H9 (cell line): ENCODE results near the gene SCGN. TPM values are rescaled to one million over a fixed set of nuclear protein-coding genes. Genes with fewer than 3 reads are reported as not detected.

Experiments
- DNase-seq: peaks from one replicate; pipeline ENCODE4 v3.0.0-alpha.2; 2017
- H2AFZ ChIP-seq: one replicate; pipeline ENCODE4 v1.6.1; 2013; ENCODE audit warnings: mild to moderate bottlenecking, low read length, control low read depth, moderate library complexity
- H2AK5ac ChIP-seq: 2 replicates; pipeline ENCODE4 v1.6.1; 2013; ENCODE audit warnings: low read length, control low read depth, mixed read lengths; ENCODE audit not compliant: insufficient read length
- H2BK120ac ChIP-seq: one replicate; pipeline ENCODE4 v1.6.1; 2013; ENCODE audit warnings: low read depth, mild to moderate bottlenecking, low read length, control low read depth, inconsistent platforms; ENCODE audit not compliant: poor library complexity, severe bottlenecking
- H2BK12ac ChIP-seq: 2 replicates; pipeline ENCODE4 v1.6.1; 2013; ENCODE audit warnings: low read length, control low read depth, mixed read lengths, low read depth; ENCODE audit not compliant: insufficient read length
- H2BK15ac ChIP-seq: 2 replicates; pipeline ENCODE4 v1.6.1; 2013; ENCODE audit warnings: low read depth, low read length, control low read depth
- H2BK20ac ChIP-seq: one replicate; pipeline ENCODE4 v1.6.1; 2013; ENCODE audit warnings: low read depth, mild to moderate bottlenecking, low read length, control low read depth, inconsistent platforms; ENCODE audit not compliant: poor library complexity, severe bottlenecking
- H2BK5ac ChIP-seq: 2 replicates; pipeline ENCODE4 v1.6.1; 2013; ENCODE audit warnings: low read length, control low read depth, mixed read lengths; ENCODE audit not compliant: insufficient read length
- H3K14ac ChIP-seq: 2 replicates; pipeline ENCODE4 v1.6.1; 2013; ENCODE audit warnings: low read length, control low read depth; ENCODE audit not compliant: insufficient read depth
- H3K18ac ChIP-seq: 2 replicates; pipeline ENCODE4 v1.6.1; 2013; ENCODE audit warnings: low read depth, mild to moderate bottlenecking, mixed read lengths, low read length, control low read depth; ENCODE audit not compliant: insufficient read length
- H3K23ac ChIP-seq: 2 replicates; pipeline ENCODE4 v1.6.1; 2013; ENCODE audit warnings: low read length, control low read depth, mixed read lengths, low read depth; ENCODE audit not compliant: insufficient read length
- H3K23me2 ChIP-seq: 2 replicates; pipeline ENCODE4 v1.6.1; 2013; ENCODE audit warnings: low read depth, mild to moderate bottlenecking, mixed read lengths, low read length, control low read depth; ENCODE audit not compliant: insufficient read length, poor library complexity, severe bottlenecking
- H3K27ac ChIP-seq: 2 replicates; pipeline ENCODE4 v1.5.1; 2013; ENCODE audit warnings: low read length, control low read depth, mixed read lengths, low read depth; ENCODE audit not compliant: insufficient read length
- H3K27me3 ChIP-seq: 2 replicates; pipeline ENCODE4 v1.6.1; 2013; ENCODE audit warnings: low read length, control low read depth, inconsistent platforms; ENCODE audit not compliant: insufficient read depth
- H3K4ac ChIP-seq: 2 replicates; pipeline ENCODE4 v1.6.1; 2013; ENCODE audit warnings: low read depth, mild to moderate bottlenecking, control low read depth, inconsistent platforms, low read length, moderate library complexity
- H3K4me1 ChIP-seq: 2 replicates; pipeline ENCODE4 v1.6.1; 2013; ENCODE audit warnings: low read length, control low read depth, inconsistent platforms; ENCODE audit not compliant: insufficient read depth
- H3K4me2 ChIP-seq: 2 replicates; pipeline ENCODE4 v1.6.1; 2013; ENCODE audit warnings: low read length, control low read depth, mixed read lengths; ENCODE audit not compliant: insufficient read length, insufficient read depth
- H3K56ac ChIP-seq: 2 replicates; pipeline ENCODE4 v1.6.1; 2013; ENCODE audit warnings: low read depth, mild to moderate bottlenecking, mixed read lengths, low read length, control low read depth; ENCODE audit not compliant: insufficient read length
- H3K79me1 ChIP-seq: 2 replicates; pipeline ENCODE4 v1.6.1; 2013; ENCODE audit warnings: low read depth, mild to moderate bottlenecking, moderate library complexity, low read length, control low read depth, inconsistent platforms; ENCODE audit not compliant: insufficient read depth, poor library complexity, severe bottlenecking
- H3K79me2 ChIP-seq: 2 replicates; pipeline ENCODE4 v1.6.1; 2013; ENCODE audit warnings: low read length, control low read depth, inconsistent platforms; ENCODE audit not compliant: insufficient read depth
- H3K9ac ChIP-seq: 2 replicates; pipeline ENCODE4 v1.6.1; 2013; ENCODE audit warnings: low read length, control low read depth, mixed read lengths; ENCODE audit not compliant: insufficient read length; ENCODE audit errors: extremely low read depth
- H3K9me3 ChIP-seq: one replicate; pipeline ENCODE4 v1.6.1; 2013; ENCODE audit warnings: low read depth, low read length, inconsistent platforms; ENCODE audit not compliant: control insufficient read depth
- H3T11ph ChIP-seq: one replicate; pipeline ENCODE4 v1.6.1; 2013; ENCODE audit warnings: mild to moderate bottlenecking, low read length, control low read depth, inconsistent platforms
- H4K20me1 ChIP-seq: one replicate; pipeline ENCODE4 v1.6.1; 2013; ENCODE audit not compliant: control insufficient read depth, insufficient read length, insufficient read depth
- H4K5ac ChIP-seq: 2 replicates; pipeline ENCODE4 v1.6.1; 2013; ENCODE audit warnings: low read depth, mild to moderate bottlenecking, mixed read lengths, low read length, control low read depth; ENCODE audit not compliant: insufficient read length
- H4K8ac ChIP-seq: replicated peaks from 2 replicates; pipeline ENCODE4 v1.6.1; 2013; ENCODE audit warnings: low read length, control low read depth, mixed read lengths, low read depth; ENCODE audit not compliant: insufficient read length
- H4K91ac ChIP-seq: 2 replicates; pipeline ENCODE4 v1.6.1; 2013; ENCODE audit warnings: low read depth, mild to moderate bottlenecking, moderate library complexity, mixed read lengths, low read length, control low read depth; ENCODE audit not compliant: insufficient read length
- H3K27ac Mint-ChIP-seq, 3 experiments: 2 replicates in 2 of 3; 3 replicates in 1 of 3; pipeline ENCODE4 v1.8.0; 2020 to 2021; ENCODE audit warnings: mixed read lengths in 3 of 3, mild to moderate bottlenecking in 1 of 3, moderate library complexity in 1 of 3
- H3K27me3 Mint-ChIP-seq: 2 replicates; pipeline ENCODE4 v1.8.0; 2021; ENCODE audit warnings: low read depth, mild to moderate bottlenecking, moderate library complexity, mixed read lengths
- H3K36me3 Mint-ChIP-seq, 3 experiments: 2 replicates in 2 of 3; 3 replicates in 1 of 3; pipeline ENCODE4 v1.8.0; 2020 to 2021; ENCODE audit warnings: low read depth in 3 of 3, mixed read lengths in 3 of 3; ENCODE audit not compliant: insufficient read depth in 1 of 3
- H3K4me1 Mint-ChIP-seq, 2 experiments: 2 replicates each; pipeline ENCODE4 v1.8.0; 2020; ENCODE audit warnings: mixed read lengths in 2 of 2
- H3K4me3 Mint-ChIP-seq, 2 experiments: 2 replicates in 1 of 2; 3 replicates in 1 of 2; pipeline ENCODE4 v1.8.0; 2020 to 2021; ENCODE audit warnings: mild to moderate bottlenecking in 2 of 2, mixed read lengths in 2 of 2, moderate library complexity in 1 of 2
- H3K9me3 Mint-ChIP-seq, 2 experiments: 2 replicates in 1 of 2; 3 replicates in 1 of 2; pipeline ENCODE4 v1.8.0; 2020; ENCODE audit warnings: mild to moderate bottlenecking in 2 of 2, mixed read lengths in 2 of 2, moderate library complexity in 1 of 2
- WGBS: extraction: QIAGEN DNeasy Blood & Tissue Kit; methylation state at CpG from one replicate; pipeline ENCODE4 v1.1.7; 2013; ENCODE audit warnings: missing lambda C conversion rate, low lambda C conversion rate, mixed read lengths; ENCODE audit not compliant: insufficient read length; ENCODE audit errors: extremely low coverage; 5-methylcytosine and 5-hydroxymethylcytosine counted together
- total RNA-seq: library from RNA; stranded (reverse); gene quantifications from 2 replicates; pipeline ENCODE4 v1.2.1, GENCODE V29; 2021
- TF ChIP-seq, protein P1 (sequence below): fragments of 200-600 bp; sonication (generic); conservative IDR thresholded peaks from 3 replicates; pipeline ENCODE4 v1.8.0; 2021; ENCODE audit warnings: antibody characterized with exemption, mild to moderate bottlenecking

SCGN gene
- total RNA-seq, 1 experiment from 2014 or later, result not detected

DNA sequence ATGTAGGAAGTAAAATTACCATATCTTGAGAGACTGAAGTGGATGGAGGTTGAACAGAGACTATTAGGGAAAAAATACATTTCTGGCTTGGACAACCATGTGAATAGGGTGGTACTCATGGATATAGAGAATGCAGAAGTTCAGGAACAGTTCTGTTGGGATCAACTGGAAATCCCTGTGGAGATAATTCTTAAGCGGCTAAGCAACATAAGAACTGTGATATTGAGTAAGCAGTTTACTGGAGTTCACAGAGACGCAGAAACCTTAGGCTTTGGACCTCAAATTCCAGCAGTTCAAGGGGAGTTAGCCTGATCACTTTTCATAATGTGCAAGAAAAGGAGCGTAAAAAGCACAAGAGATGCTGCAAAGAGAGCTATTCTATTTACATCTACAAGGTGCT, 78.9 kb downstream of the SCGN start:
- H3K9me3 Mint-ChIP-seq, result peaks cover 0 to 2% of the 10 kb centered on the region in 2 experiments; a peak in 2 of 5 replicates
- Histone ChIP-seq H3K9me3 (no peaks in the 10 kb centered on the region), H2BK12ac (no peak overlapping the region), H3K27me3 (no peaks in the 10 kb centered on the region), H3K27ac (no peak overlapping the region), H2BK120ac (no peak overlapping the region), H4K20me1 (no peaks in the 10 kb centered on the region), H2BK20ac (no peak overlapping the region), H4K5ac (no peak overlapping the region), H3K56ac (no peak overlapping the region), H3K23me2 (no peaks in the 10 kb centered on the region), H2AK5ac (no peak overlapping the region), H2AFZ (no peak overlapping the region), H3T11ph (no peak overlapping the region), H3K18ac (no peak overlapping the region), H3K4ac (no peak overlapping the region), H3K4me1 (no peaks in the 10 kb centered on the region), H3K23ac (no peak overlapping the region), H3K14ac (no peak overlapping the region), H3K79me1 (no peaks in the 10 kb centered on the region), H2BK15ac (no peak overlapping the region), H3K79me2 (no peaks in the 10 kb centered on the region), H2BK5ac (no peak overlapping the region), H3K4me2 (no peak overlapping the region), H4K91ac (no peak overlapping the region), H4K8ac (no peak overlapping the region), H3K9ac (no peak overlapping the region)
- H3K4me1 Mint-ChIP-seq, result no peaks in the 10 kb centered on the region
- no peak overlapping the region for H3K27ac Mint-ChIP-seq
- TF ChIP-seq, protein P1, sequence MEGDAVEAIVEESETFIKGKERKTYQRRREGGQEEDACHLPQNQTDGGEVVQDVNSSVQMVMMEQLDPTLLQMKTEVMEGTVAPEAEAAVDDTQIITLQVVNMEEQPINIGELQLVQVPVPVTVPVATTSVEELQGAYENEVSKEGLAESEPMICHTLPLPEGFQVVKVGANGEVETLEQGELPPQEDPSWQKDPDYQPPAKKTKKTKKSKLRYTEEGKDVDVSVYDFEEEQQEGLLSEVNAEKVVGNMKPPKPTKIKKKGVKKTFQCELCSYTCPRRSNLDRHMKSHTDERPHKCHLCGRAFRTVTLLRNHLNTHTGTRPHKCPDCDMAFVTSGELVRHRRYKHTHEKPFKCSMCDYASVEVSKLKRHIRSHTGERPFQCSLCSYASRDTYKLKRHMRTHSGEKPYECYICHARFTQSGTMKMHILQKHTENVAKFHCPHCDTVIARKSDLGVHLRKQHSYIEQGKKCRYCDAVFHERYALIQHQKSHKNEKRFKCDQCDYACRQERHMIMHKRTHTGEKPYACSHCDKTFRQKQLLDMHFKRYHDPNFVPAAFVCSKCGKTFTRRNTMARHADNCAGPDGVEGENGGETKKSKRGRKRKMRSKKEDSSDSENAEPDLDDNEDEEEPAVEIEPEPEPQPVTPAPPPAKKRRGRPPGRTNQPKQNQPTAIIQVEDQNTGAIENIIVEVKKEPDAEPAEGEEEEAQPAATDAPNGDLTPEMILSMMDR, result no peak
- WGBS, result no CpG with 5 or more reads among the region's 3 CpGs
- DNase-seq, result no peak
- peaks cover 4% of the 10 kb centered on the region for H3K27me3 Mint-ChIP-seq
- no peaks in the 10 kb centered on the region for H3K36me3 Mint-ChIP-seq
- no peak overlapping the region for H3K4me3 Mint-ChIP-seq
